Measurements from ENCODE around the gene IGLL5. TPM values are rescaled to one million over a fixed set of nuclear protein-coding genes. Genes with fewer than 3 reads are reported as not detected.

The IGLL5 gene
- total RNA-seq, 3 donors from 2014 or later (not counting 1 experiment from before 2014, with no cell fraction given): 0.38 to 124 (median 0.93) TPM

- WGBS (ENCODE audit: insufficient coverage): 82% methylated on average over 14 of the region's 14 CpGs
- Mint-ChIP-seq H3K27ac (no peak overlapping the region), H3K36me3 (no peaks in the 10 kb centered on the region), H3K27me3 (ENCODE audit: low read depth in 2 of 2) (no peaks in the 10 kb centered on the region), H3K4me3 (no peak overlapping the region), H3K4me1 (peaks cover 6 to 13% of the 10 kb centered on the region in 2 donors), H3K9me3 (no peaks in the 10 kb centered on the region)
- H3K27ac ChIP-seq (ENCODE audit: low read length): no peak overlapping the region
- DNase-seq (no peak), ATAC-seq (no peak)
- no peak for TF ChIP-seq CTCF (IDR thresholded peaks at IDR 0.05)
- no peaks in the 10 kb centered on the region for H3K9me3 ChIP-seq (ENCODE audit: control insufficient read depth, insufficient read depth, low read length)
- no peaks in the 10 kb centered on the region for H3K27me3 ChIP-seq (ENCODE audit: control insufficient read depth, insufficient read depth, low read length)
- peaks cover 28% of the 10 kb centered on the region for H3K4me1 ChIP-seq (ENCODE audit: control insufficient read depth, insufficient read depth, low read length)
- no peak overlapping the region for H3K4me3 ChIP-seq (ENCODE audit: low read length)
- intact Hi-C loops (cut with micrococcal nuclease): no loop called here
- H3K36me3 ChIP-seq (ENCODE audit: control insufficient read depth, insufficient read depth, low read length): no peaks in the 10 kb centered on the region
Measured at GRCh38 chr22:22943521-22944267, 56.1 kb downstream of the IGLL5 start.

GRCh38 chr22:22944268-22944985, 56.8 kb downstream of the IGLL5 start:
- Histone ChIP-seq H3K4me3 (ENCODE audit: low read length) (no peak overlapping the region), H3K27ac (ENCODE audit: low read length) (no peak overlapping the region), H3K27me3 (ENCODE audit: control insufficient read depth, insufficient read depth, low read length) (no peaks in the 10 kb centered on the region), H3K36me3 (ENCODE audit: control insufficient read depth, insufficient read depth, low read length) (no peaks in the 10 kb centered on the region), H3K4me1 (ENCODE audit: control insufficient read depth, insufficient read depth, low read length) (peaks cover 22% of the 10 kb centered on the region), H3K9me3 (ENCODE audit: control insufficient read depth, insufficient read depth, low read length) (no peaks in the 10 kb centered on the region)
- Mint-ChIP-seq H3K36me3 (no peaks in the 10 kb centered on the region), H3K27ac (no peak overlapping the region), H3K4me1 (peaks cover 6 to 13% of the 10 kb centered on the region in 2 donors), H3K27me3 (ENCODE audit: low read depth in 2 of 2) (no peaks in the 10 kb centered on the region), H3K4me3 (no peak overlapping the region), H3K9me3 (no peaks in the 10 kb centered on the region)
- TF ChIP-seq CTCF (IDR thresholded peaks at IDR 0.05): no peak
- intact Hi-C loops (cut with micrococcal nuclease): no loop called here
- no peak for ATAC-seq
- DNase-seq: no peak
- WGBS (ENCODE audit: insufficient coverage): 89% methylated on average over 18 of the region's 18 CpGs

- intact Hi-C loops (cut with micrococcal nuclease): no loop called here
- no peak for TF ChIP-seq CTCF (IDR thresholded peaks at IDR 0.05)
- H3K9me3 Mint-ChIP-seq: no peaks in the 10 kb centered on the region
- no peak overlapping the region for H3K27ac ChIP-seq (ENCODE audit: low read length)
- no peaks in the 10 kb centered on the region for H3K27me3 Mint-ChIP-seq (ENCODE audit: low read depth in 2 of 2)
- no peak for ATAC-seq
- H3K27ac Mint-ChIP-seq: no peak overlapping the region
- no peaks in the 10 kb centered on the region for H3K36me3 Mint-ChIP-seq
- no peak overlapping the region for H3K4me3 ChIP-seq (ENCODE audit: low read length)
- H3K9me3 ChIP-seq (ENCODE audit: control insufficient read depth, insufficient read depth, low read length): no peaks in the 10 kb centered on the region
- peaks cover 6 to 12% of the 10 kb centered on the region in 2 donors for H3K4me1 Mint-ChIP-seq
- 100% methylated on average over 2 of the region's 4 CpGs for WGBS (ENCODE audit: insufficient coverage)
- no peak for DNase-seq
- no peaks in the 10 kb centered on the region for H3K36me3 ChIP-seq (ENCODE audit: control insufficient read depth, insufficient read depth, low read length)
- no peaks in the 10 kb centered on the region for H3K27me3 ChIP-seq (ENCODE audit: control insufficient read depth, insufficient read depth, low read length)
- H3K4me3 Mint-ChIP-seq: no peak overlapping the region
- peaks cover 22% of the 10 kb centered on the region for H3K4me1 ChIP-seq (ENCODE audit: control insufficient read depth, insufficient read depth, low read length)
Measured at GRCh38 chr22:22945195-22945594, 57.6 kb downstream of the IGLL5 start.

Other genes starting within 250 kb of the IGLL5 start
- gene GGTLC2, start 243.2 kb upstream of the IGLL5 start, total RNA-seq: not detected
- gene GNAZ, start 182.7 kb downstream of the IGLL5 start, total RNA-seq: 1 to 10 TPM; 4.5 to 7.5 (median 5.6) TPM

Data from natural killer cell (primary cell).